ENCODE data around the gene ZC3H8. TPM values are rescaled to one million over a fixed set of nuclear protein-coding genes. Genes with fewer than 3 reads are reported as not detected.

Gene ZC3H8
- total RNA-seq, 2 donors from 2014 or later: 14.3 to 45.8 TPM

DNA sequence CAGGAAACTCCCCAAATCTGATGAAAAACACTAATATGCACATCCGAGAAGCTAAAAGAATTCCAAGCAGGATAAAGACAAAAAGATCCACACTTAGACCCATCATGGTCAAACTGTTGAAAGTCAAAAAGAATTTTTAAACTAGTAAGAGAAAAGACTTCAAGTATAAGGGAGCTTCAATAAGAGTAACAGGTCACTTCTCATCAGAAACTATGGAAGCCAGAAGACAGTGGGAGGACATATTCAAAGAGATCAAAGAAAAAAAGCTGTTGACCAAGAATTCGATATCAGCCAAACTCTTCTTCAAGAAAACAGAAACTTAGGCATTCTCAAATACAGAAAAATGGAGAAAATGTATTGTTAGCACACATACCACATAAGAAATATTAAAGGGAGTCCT, 50.4 kb downstream of the ZC3H8 start:
- DNase-seq (no peak), ATAC-seq (no peak)
- intact Hi-C loops (cut with DNase I): no loop called here
- Histone ChIP-seq H3K4me1 (no peaks in the 10 kb centered on the region), H3K27ac (no peak overlapping the region), H3K27me3 (no peaks in the 10 kb centered on the region), H3K36me3 (replicated peaks in 1 of 2; ENCODE audit: insufficient read depth in 1 of 2, low read depth in 2 of 2) (no peaks in the 10 kb centered on the region), H3K9me3 (peaks cover 0 to 4% (median 0%) of the 10 kb centered on the region in 3 donors), H3K4me3 (no peak overlapping the region)
- TF ChIP-seq, protein P1, sequence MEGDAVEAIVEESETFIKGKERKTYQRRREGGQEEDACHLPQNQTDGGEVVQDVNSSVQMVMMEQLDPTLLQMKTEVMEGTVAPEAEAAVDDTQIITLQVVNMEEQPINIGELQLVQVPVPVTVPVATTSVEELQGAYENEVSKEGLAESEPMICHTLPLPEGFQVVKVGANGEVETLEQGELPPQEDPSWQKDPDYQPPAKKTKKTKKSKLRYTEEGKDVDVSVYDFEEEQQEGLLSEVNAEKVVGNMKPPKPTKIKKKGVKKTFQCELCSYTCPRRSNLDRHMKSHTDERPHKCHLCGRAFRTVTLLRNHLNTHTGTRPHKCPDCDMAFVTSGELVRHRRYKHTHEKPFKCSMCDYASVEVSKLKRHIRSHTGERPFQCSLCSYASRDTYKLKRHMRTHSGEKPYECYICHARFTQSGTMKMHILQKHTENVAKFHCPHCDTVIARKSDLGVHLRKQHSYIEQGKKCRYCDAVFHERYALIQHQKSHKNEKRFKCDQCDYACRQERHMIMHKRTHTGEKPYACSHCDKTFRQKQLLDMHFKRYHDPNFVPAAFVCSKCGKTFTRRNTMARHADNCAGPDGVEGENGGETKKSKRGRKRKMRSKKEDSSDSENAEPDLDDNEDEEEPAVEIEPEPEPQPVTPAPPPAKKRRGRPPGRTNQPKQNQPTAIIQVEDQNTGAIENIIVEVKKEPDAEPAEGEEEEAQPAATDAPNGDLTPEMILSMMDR (IDR thresholded peaks at IDR 0.05): no peak
- no peak for TF ChIP-seq POLR2A (IDR thresholded peaks at IDR 0.05)
- 79 to 82% methylated on average over 2 of the region's 2 CpGs for WGBS, 2 donors

DNA sequence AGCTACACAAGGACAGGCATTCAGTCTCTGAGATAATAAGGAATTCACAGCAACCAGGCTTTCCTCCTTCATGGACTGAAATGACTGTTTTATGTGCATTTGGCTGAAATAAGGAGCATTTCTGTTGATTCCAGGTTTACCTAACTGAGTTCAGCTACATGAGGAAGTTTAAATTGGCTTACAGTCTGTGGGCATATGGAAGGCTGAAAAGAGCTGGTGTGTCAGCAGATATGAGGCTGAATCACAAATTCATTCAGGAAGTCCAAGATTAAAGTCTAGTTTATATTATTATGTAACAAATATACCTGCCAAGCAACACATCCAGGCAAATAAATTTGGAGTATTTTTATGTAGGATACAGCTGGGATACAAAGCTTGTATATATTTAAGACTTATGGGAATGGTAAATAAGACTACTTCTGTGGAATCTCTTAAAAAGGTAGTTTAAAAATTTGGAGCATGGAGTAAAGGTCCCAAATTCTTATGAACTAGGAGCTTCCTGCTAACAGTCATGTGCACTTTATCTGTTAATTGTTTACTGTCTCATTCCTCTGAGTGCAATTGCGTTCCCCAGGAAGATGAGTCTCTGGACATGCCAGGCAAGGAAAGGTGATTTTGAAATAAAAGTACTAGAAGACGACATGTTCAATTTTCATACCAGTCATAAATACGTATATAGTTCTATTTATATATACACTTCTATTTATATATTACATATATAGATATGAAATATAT, 53.0 kb downstream of the ZC3H8 start:
- ATAC-seq: no peak
- Histone ChIP-seq H3K9me3 (peaks cover 0 to 4% (median 0%) of the 10 kb centered on the region in 3 donors), H3K27ac (no peak overlapping the region), H3K27me3 (no peaks in the 10 kb centered on the region), H3K4me1 (no peaks in the 10 kb centered on the region), H3K36me3 (replicated peaks in 1 of 2; ENCODE audit: insufficient read depth in 1 of 2, low read depth in 2 of 2) (no peaks in the 10 kb centered on the region), H3K4me3 (no peak overlapping the region)
- no peak for DNase-seq
- 69 to 86% methylated on average over 3 of the region's 3 CpGs for WGBS, 2 donors
- intact Hi-C loops (cut with DNase I): no loop called here
- no peak for TF ChIP-seq POLR2A (IDR thresholded peaks at IDR 0.05)
- TF ChIP-seq, protein P1 (IDR thresholded peaks at IDR 0.05): no peak

DNA sequence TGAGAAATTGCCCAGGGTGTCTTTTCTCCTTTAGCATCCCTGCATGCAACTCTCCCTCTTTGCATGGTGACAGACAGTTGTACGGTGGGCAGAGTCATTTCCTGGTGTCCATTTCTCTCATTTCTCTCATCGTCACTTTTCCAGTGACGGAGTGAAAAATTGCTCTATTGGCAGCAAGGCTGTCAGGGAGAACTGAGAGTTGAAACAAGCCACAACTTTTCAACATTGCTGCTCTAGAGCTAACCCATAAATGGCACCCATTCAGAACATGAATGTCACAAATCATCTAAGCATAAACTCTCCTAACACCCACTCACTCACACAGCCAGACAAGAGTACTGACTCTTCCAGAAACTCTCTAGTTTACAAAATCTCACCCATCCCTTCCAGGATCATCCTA, 55.7 kb downstream of the ZC3H8 start:
- Histone ChIP-seq H3K27ac (no peak overlapping the region), H3K4me1 (no peaks in the 10 kb centered on the region), H3K27me3 (no peaks in the 10 kb centered on the region), H3K9me3 (peaks cover 0 to 4% (median 0%) of the 10 kb centered on the region in 3 donors), H3K36me3 (replicated peaks in 1 of 2; ENCODE audit: insufficient read depth in 1 of 2, low read depth in 2 of 2) (no peaks in the 10 kb centered on the region), H3K4me3 (no peak overlapping the region)
- WGBS, 2 donors: 87 to 88% methylated on average over 3 of the region's 3 CpGs
- no peak for DNase-seq
- no peak for TF ChIP-seq POLR2A (IDR thresholded peaks at IDR 0.05)
- TF ChIP-seq, protein P1 (IDR thresholded peaks at IDR 0.05): no peak
- ATAC-seq: no peak
- intact Hi-C loops (cut with DNase I): no loop called here

DNA sequence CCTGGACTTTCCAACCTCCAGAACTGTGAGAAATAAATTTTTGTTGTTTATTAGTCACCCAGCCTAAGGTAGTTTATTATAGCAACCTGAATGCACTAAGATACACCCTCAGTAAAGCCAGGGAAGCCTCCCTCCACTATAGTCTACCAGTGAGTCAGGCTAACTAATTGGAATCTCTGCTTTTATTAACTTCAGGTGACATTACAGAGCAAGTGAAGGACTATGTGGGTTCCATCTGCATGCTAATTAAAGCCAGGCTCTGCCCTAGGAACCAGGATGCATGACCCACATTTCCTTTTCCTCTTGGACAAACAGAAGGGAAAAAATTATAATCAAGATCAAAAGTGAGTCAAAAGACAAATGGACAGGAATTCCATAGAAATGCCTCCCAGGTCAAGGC, 56.1 kb downstream of the ZC3H8 start:
- intact Hi-C loops (cut with DNase I): no loop called here
- no peak overlapping the region for H3K4me3 ChIP-seq

More for the DNA sequence above, 56.1 kb downstream of the ZC3H8 start:
- DNase-seq (no peak), ATAC-seq (no peak)
- no peak for TF ChIP-seq POLR2A (IDR thresholded peaks at IDR 0.05)
- TF ChIP-seq, protein P1 (IDR thresholded peaks at IDR 0.05): no peak
- Histone ChIP-seq H3K27me3 (no peaks in the 10 kb centered on the region), H3K27ac (no peak overlapping the region), H3K36me3 (replicated peaks in 1 of 2; ENCODE audit: insufficient read depth in 1 of 2, low read depth in 2 of 2) (no peaks in the 10 kb centered on the region), H3K9me3 (peaks cover 0 to 4% (median 0%) of the 10 kb centered on the region in 3 donors), H3K4me1 (no peaks in the 10 kb centered on the region)
